HG03045 (cell line): ENCODE measurements around the gene PMEL.
"Not testable (repeated sequence)": the region's sequence is repeated elsewhere in the genome, so short reads cannot be mapped to it uniquely, and the experiment has no call there.

Source experiments
- ATAC-seq: cut with Tn5 transposase; IDR thresholded peaks from one replicate; pipeline ENCODE4 v1.9.1; 2021; ENCODE audit warnings: mild to moderate bottlenecking, moderate library complexity; ENCODE audit not compliant: unreplicated experiment

PMEL gene

DNA sequence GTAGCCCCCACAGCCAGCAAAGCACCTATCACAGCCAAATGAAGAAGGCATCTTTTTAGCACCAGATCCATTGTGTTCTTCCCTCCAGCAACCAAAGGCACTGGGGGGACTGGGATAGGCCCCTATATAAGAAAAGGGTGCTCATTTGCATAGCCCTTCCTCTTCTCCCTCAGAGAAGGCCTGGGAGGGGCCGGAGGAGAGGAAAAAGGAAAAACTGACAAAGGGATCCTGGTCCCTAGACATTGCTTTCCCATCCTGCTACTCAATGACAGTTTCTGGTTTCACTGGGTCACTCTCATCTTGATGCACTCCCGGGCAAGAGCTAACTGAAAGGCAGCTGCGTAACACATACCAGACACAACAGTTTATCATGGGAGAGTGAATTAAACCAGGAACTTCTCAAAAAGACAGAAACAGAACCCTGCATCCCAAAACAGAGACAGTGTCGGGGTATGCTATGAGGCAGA is at the start of gene PMEL:
Gene PMEL (minus strand): TSS at position 102 of the 467 bp plus-strand sequence. CDS start 31 bp downstream, at position 71.
- ATAC-seq = no peak

DNA sequence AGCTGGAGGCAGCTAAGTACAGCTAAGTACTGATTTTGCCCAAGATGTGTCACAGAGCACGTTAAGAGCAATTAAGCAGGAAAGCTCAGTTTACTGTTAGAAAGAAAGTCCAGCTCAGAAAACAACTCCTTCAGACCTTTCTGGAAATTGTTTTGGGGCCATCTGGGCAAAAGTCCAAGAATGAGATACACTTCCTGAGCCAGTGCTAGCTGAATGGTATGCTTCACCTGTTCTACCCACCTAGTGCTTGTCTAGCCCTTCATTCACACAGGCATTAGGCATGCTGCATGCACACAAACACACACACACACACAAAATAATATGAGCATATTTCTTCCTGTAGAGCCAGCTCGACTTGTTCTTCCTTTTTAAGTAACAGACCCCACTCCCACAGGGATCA is 48.4 kb upstream of the PMEL start:
- no peak for ATAC-seq

DNA sequence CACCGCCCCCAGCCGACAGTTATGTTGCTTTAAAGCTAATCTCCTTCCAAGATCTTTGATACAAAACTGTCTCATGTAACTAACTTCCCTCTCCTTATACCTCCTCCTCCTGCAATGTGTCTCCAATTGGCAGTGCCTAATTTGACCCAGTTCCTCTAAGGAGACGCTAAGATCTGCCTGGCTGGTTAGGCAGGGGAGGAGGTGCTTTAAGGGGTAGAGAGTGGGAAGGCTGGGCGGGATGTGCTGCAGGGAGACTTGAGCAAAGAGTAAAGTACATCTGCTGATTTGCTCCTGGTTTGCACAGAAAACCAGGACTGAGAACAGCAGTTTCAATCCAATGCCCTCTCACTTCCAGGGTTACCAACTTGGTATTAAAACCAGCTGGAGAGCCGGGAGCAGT is 47.6 kb upstream of the PMEL start:
- no peak for ATAC-seq

DNA sequence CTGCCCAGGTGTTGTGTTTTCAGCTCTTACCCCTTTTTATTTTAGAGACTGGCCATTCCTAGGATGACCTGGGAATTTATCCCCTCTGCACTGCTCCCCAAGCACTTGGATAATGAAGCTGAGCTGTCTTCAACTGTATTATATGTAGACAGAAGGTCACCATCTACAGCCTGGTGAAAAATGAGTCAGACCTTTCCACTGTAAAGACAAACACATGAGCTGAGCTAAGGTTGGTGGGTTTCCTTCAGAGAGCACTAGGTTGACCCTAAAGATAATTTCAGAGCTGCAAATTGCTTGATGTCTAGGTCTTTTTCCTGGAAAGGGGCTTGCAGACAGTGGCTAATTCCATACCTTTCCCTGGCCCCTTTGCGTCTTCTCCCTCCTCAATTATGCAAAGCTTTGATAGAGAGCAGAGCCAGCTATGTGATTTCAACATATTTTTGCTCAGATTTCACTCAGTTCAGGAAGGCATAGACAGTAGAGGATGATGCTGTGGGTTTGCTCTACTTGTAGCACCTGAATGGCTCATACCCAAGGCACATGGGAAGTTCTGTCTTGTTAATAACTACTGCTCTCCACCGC is 45.8 kb upstream of the PMEL start:
- no peak for ATAC-seq

DNA sequence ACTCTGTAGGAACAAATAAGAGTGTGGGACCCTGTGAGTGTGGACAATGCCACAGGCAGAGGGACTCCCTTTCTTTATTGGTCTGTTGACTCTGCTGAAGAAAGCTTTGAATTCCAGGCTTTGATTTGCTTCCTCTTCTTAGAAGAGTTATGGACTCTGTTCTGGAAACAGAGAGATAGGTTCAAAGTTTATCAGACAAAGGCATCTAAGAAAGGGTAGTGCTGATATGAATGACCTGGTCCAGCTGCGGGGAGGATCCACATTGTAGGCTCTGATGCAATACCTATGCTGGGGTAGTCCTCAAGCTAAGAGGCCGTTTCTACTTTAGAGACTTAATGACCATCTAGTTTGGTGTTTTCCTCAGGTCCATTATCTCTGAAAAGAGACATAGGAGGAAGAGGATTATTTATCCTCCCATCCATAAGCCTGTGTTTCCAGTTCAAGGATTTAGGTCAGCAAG is 44.3 kb upstream of the PMEL start:
- no peak for ATAC-seq

DNA sequence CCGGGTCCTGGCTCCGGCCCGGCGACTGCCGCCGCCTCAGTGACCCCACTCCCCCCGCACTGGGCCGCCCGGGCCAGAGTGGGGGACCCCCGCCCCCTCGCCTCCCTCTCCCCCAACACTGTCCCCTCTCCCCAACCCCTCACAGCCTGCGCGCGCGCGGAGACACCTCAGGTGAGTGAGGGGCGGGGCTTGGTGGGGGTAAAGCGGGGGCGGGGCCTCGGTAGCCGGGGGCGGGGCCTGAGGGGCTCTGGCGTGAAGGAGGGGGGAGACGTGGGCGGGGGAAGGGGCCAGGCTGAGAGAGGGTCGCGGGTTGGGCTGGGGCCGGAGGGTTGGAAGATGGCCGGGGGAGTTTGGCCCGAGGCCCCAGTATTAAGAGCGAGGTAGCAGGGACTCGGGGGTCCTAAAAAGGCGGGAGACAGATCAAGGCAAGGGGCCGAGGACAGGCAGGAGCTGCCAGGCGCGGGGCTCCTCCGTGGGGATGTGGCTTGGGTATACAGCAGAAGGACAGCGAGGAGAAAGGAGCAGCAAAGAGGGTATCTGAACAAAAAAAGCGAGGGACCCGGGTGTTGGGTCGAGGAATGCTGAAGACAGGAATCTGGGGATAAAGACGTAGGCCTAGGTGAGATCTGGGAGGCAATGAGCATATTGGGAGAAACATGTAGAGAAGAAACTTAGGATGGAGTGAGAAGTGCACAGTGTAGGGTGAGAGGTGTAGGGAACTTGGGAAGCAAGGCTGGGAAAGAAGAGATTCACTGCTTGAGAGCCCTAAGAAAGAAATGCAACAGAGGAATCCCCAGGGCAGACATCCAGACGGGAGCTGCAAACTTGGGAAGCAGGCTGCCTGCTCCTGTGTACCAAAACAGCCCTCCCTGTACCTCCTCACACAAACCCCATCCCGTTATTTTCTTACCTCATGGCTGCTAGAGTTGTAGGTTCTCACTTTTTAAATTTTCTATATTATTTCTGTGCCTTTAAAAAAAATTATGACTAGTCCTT is 42.0 kb upstream of the PMEL start:
- peak; percentile 40 for ATAC-seq

DNA sequence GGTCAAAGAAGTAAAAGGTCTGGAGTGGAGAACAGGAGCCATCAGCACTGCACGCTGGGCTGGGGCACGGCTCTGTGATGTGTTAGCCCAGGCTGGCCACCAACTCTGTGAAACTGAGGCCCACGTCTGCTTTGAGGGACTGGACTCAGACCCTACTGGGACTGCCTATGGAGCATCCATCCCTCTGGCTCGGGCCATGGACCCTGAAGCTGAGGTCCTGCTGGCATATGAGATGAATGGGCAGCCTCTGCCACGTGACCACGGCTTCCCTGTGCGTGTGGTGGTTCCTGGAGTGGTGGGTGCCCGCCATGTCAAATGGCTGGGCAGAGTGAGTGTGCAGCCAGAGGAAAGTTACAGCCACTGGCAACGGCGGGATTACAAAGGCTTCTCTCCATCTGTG is 38.4 kb upstream of the PMEL start:
- ATAC-seq = no peak

DNA sequence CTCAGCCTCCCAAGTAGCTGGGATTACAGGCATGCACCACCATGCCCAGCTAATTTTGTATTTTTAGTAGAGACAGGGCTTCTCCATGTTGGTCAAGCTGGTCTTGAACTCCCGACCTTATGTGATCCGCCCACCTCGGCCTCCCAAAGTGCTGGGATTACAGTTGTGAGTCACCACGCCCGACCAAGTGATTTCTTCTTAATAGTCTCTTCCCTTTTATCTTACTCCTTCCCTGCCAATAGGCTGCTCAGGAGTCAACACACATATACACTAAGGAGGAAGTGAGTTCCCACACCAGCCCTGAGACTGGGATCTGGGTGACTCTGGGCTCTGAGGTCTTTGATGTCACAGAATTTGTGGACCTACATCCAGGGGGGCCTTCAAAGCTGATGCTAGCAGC is 37.5 kb upstream of the PMEL start:
- ATAC-seq = not testable (repeated sequence)

DNA sequence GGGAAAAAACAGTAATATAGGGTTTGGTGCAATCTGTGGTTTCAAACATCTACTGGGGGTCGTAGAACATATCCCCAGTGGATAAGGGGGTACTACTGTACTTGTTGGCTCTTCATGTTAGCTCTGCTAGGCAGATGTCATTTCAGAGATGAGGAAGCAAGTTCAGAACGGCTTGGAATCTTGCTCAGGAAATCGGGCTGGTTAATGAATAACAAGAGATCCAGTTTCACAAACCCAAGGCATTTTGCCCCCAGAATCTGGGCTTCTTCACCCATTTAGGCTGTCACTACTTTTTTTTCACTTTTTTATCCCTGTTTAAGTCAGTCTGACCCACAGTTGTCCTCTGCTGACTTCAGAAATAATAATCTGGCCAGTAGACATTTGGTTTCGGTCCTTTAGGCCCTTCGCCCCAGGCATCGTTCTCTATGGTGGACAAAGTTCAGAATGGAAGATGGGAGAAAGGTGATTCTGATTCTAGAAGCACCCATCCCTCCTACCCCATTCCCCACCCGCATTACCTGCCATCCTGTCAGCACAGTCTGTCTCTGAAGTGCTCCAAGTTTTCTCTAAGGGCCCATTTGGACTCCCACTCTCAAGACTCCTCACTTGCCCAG is 35.8 kb upstream of the PMEL start:
- no peak for ATAC-seq

DNA sequence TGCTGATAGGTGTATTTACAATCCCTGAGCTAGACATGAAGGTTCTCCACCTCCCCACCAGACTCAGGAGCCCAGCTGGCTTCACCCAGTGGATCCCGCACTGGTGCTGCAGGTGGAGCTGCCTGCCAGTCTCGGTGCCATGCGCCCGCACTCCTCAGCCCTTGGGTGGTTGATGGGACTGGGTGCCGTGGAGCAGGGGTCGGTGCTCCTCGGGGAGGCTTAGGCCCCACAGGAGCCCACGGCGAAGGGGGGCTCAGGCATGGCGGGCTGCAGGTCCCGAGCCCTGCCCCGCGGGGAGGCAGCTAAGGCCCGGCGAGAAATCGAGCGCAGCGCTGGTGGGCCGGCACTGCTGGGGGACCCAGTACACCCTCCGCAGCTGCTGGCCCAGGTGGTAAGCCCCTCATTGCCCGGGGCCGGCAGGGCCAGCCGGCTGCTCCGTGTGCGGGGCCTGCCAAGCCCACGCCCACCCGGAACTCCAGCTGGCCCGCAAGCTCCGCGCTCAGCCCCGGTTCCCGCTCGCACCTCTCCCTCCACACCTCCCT is 34.2 kb upstream of the PMEL start:
- ATAC-seq = not testable (repeated sequence)

DNA sequence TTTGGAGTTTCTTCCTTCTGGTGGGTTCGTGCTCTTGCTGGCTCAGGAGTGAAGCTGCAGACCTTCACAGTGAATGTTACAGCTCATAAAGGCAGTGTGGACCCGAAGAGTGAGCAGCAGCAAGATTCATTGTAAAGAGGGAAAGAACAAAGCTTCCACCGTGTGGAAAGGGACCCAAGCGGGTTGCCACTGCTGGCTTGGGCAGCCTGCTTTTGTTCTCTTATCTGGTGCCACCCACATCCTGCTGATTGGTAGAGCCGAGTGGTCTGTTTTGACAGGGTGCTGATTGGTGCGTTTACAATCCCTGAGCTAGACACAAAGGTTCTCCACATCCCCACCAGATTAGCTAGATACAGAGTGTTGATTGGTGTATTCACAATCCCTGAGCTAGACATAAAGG is 33.7 kb upstream of the PMEL start:
- not testable (repeated sequence) for ATAC-seq

DNA sequence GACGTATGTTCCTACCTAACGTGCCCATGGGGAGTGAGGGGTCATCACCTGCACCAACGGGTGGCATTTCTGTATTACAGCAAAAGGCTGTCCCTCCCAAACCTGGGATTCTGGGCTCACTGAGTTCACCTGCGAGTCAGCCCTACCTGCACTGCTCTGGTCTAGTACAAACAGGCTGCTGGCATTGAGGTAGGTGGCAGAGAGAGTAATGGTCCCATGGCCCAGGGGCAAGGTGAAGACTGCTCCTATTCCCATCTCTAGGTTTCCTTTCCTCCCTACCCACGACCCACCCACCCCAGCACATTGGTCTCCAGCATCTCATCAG is 31.7 kb upstream of the PMEL start:
- ATAC-seq = no peak

DNA sequence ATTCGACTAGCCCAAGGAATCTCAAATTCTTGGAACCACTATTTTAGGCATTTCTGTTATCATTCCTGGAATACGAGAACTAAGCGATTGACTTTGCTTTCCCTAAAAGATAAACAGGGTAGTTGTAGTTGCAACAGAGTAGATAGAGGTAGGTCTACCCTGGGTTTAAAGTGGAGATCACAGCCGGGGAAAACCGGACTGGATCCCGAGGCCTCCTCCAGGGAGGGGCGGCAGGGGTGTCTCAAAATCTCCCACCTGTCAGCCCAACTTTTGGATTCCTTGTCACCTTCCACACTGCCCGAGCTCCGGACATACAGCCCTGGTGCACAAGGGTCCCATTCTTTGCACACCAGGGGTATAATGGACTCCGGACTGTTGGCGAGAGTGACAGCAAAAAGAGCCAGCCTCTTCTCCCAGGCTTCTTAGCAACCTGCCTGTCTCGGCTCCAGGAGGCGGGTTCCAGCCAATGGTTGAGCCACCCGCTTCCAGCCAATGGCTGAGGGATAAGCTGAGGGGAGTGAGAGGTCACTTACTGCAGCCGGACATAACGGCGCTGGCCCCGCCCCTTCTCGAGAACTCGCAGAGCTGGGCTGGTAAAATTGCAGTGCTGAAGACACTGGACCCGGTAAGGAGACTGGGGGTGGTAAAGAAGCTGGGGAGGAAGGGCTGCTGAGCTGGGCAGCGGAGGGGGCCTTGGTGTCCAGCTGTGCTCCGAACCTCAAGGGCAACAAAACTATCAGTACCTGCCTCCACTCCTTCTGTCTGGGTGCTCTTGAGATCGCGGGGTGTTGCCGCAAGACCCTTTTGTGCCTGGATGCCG is 31.1 kb upstream of the PMEL start, which contains the start of gene SUOX:
Gene SUOX (plus strand): TSS at position 562 of the 820 bp plus-strand sequence. CDS start 4,946 bp downstream, outside the sequence.
- peak; percentile 100 for ATAC-seq

DNA sequence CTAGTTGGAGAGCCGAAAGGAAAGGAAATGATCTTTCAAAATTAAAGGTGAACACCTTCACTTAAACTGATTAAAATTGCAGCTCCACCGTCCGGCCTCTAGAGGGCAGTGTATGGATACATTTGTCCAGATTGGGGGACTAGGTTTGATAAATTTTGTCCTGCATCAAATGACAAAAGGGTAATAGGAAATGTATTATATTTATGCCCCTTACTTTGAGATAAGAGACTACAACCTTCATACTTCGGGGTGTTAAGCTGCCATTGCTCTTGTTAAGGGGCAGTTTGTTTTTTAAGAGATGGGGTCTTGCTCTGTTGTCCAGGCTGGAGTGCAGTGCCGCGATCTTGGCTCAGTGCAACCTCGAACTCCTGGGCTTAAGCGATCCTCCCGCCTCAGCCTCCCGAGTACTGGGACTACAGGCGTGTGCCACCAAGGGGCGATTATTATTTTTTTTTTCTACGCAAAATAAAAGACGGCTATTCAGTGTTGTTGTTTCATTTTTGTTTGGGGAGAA is 30.4 kb upstream of the PMEL start:
- no peak for ATAC-seq

DNA sequence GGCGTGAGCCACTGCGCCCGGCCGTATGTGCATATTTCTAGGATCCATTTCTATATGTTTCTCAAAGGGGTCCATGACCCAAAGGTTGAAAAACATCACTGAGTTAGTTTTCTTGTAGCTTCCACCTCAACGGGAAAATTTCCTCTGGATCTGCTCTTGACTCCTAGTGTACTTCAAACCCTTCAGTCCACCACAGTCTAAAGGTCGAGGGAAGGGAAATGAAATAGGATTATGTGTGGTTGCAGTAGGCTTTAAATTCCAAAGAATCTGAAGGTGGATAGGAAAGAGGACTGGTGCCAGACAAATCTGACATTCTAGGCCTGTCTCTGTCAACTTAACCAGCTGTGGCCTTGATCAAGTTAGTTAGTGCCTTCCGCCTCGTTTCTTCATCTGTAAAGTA is 29.5 kb upstream of the PMEL start:
- no peak for ATAC-seq

DNA sequence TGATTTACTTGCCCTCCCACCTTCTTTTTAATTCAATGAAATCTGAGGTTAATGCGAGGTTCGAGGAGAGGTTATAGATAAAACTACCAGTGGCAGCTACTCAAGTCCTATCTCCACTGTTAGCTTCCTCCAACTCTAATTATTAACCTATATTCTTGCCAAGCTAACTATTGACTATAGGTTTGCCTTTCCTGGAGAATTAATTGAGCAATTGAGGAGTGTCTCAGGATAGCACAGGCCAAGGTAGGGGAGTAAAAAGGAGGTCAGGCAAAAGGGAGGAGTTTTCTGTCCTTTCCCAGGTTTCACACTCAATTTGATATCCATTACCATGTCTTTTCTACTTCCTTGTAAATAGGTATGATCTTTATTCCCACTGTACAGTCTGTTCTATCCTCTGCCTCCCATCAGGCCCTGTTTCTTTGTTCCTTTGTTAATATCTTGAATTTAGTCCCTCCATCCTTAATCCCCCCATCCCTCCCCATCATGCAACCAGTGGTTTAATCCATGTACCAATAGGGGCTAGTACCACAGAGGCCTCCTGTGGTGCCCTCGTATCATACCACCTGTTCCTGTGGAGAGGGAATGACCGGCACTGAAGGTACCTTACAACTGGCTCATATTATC is 27.5 kb upstream of the PMEL start:
- no peak for ATAC-seq

DNA sequence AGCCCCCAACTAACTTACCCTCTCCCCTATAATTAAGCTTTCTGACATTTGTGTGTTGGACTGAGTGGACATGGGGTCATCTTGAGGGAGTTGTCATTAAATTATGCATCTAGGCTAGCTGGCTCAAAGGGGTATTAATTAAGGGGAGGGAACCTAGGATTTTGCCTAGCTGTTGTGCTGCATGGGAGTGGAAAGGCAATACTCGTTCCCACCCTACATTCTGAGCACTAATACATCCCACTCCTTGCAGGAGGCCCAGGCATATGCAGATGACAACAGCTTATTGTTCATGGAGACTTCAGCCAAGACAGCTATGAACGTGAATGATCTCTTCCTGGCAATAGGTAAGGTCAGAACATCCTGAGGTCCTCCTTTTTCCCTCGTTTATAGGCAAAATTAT is 25.3 kb upstream of the PMEL start:
- ATAC-seq = no peak

DNA sequence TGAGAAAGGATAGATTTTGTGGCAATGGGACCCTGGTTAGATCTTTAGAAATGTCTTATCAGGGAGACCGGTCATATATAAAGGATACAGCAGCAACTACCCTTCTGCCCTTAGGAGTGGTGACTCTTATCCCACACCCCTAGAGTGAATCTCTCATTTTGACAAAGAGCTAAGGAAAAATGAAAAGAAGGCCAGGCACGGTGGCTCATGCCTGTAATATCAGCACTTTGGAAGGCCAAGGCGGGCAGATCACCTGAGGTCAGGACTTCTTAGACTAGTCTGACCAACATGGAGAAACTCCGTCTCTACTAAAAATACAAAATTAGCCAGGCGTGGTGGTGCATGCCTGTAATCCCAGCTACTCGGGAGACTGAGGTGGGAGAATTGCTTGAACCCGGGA is 20.1 kb upstream of the PMEL start:
- ATAC-seq = not testable (repeated sequence)

DNA sequence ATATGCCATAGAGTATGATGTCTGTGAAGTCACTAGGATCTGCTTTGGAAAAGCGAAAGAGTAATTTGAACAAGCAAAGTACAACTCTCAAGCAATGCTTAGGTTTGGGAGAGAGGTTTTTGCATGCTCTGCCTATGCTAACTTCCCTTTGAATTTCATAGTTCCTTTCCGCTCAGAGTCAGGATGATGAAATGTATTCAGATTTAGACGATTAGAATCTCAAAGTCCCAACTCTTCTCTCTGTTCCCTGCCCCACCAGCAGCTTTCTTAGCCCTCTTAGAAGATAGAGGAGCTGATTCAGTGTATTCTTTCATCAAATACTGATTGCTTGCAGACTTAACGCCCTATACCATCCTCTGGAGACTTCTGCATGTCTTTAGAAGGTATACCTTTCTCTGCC is 19.5 kb upstream of the PMEL start:
- ATAC-seq = no peak

DNA sequence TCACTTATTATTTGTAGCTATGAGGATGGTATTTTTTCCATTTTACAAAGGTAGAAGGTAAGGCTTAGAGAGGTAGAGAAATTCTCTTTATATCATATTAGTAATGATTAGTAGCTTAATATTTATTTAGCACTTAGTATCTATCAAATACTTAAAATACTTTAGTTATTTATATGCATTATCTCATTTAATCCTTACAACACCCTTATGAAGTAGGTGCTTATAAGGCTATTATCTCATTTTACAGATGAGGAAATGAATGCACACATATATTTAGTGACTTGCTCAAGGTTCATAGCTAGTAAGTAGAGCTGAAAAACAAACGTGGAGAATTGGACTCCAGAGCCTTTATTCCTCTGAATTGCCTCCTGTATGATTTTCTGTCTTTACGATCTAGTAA is 19.0 kb upstream of the PMEL start:
- no peak for ATAC-seq
